HCT116 (cell line): ENCODE data around the gene RNU6-9. TPM values are rescaled to one million over a fixed set of nuclear protein-coding genes. Genes with fewer than 3 reads are reported as not detected.
A peak's percentile ranks its signal among the peaks of the same experiment; 100 is the strongest.

Experiments
- ATAC-seq: fragments of 200-7000 bp; cut with Tn5 transposase; 2 replicates; pipeline ENCODE4 v1.9.1; 2020; ENCODE audit warnings: mild to moderate bottlenecking, moderate library complexity
- BruUV-seq: library from RNA; stranded (reverse); fragments of 400-500 nt; replicated peaks from 2 replicates; lab custom pipeline; 2021; lab: Mats Ljungman, UMichigan
- CTCF ChIA-PET: fragments of 300-600 bp; sonication (Branson Sonifier 250); formaldehyde crosslinking; loops from one replicate; lab custom pipeline; 2021; ENCODE audit warnings: antibody characterized with exemption; lab: Charles Lee
- POLR2A ChIA-PET: fragments of 300-600, 350-600 bp; sonication (Branson Sonifier 250); formaldehyde crosslinking; loops from one replicate; lab custom pipeline; 2021; ENCODE audit warnings: antibody characterized with exemption; lab: Charles Lee
- RAD21 ChIA-PET, 2 experiments: fragments of 300-600 bp; sonication (Branson Sonifier 250); formaldehyde crosslinking; loops; one replicate each; lab custom pipeline; 2023; ENCODE audit warnings: low total read pairs in 2 of 2; ENCODE audit not compliant: uncharacterized antibody in 2 of 2, unreplicated experiment in 2 of 2, low non-redundant PET in 1 of 2; lab: Charles Lee
- DNase-seq: peaks from one replicate; pipeline ENCODE4 v3.0.0-alpha.2; 2010; ENCODE audit warnings: low read depth, low spot score
- H2AFZ ChIP-seq: fragments of 200-600 bp; shearing (Covaris generic), sonication (generic); 2 replicates; pipeline ENCODE4 v1.6.1; 2017; ENCODE audit warnings: low read depth, mixed run types, mixed read lengths, antibody characterized with exemption, low read length; ENCODE audit not compliant: poor library complexity, severe bottlenecking
- H3K27ac ChIP-seq: 2 replicates; pipeline ENCODE4 v1.5.1; 2012; ENCODE audit warnings: low read depth, low read length
- H3K27me3 ChIP-seq: fragments of 200-600 bp; sonication (generic); 2 replicates; pipeline ENCODE4 v1.6.1; 2016; ENCODE audit warnings: mixed run types, low read length, mixed read lengths; ENCODE audit not compliant: insufficient read depth
- H3K36me3 ChIP-seq, 2 experiments: fragments of 200-500 bp in 1 of 2; fragments of 200-600 bp in 1 of 2; sonication (Bioruptor generic) in 1 of 2; sonication (generic) in 1 of 2; 2 replicates each; pipeline versions ENCODE4 v1.5.1 to v1.6.1; 2014 to 2016; ENCODE audit warnings: low read length in 2 of 2, inconsistent platforms in 1 of 2, mixed read lengths in 1 of 2, mixed run types in 1 of 2; ENCODE audit not compliant: insufficient read depth in 2 of 2, control insufficient read depth in 1 of 2
- H3K4me1 ChIP-seq, 2 experiments: fragments of 200-600 bp in 1 of 2; sonication (generic) in 1 of 2; 2 replicates each; pipeline versions ENCODE4 v1.5.1 to v1.6.1; 2012 to 2017; ENCODE audit warnings: low read length in 2 of 2, inconsistent platforms in 1 of 2, mild to moderate bottlenecking in 1 of 2, mixed read lengths in 1 of 2, mixed run types in 1 of 2, moderate library complexity in 1 of 2; ENCODE audit not compliant: insufficient read depth in 2 of 2, control insufficient read depth in 1 of 2
- H3K4me2 ChIP-seq: fragments of 200-600 bp; sonication (generic); 2 replicates; pipeline ENCODE4 v1.6.1; 2017; ENCODE audit warnings: mixed run types, low read length, mixed read lengths
- H3K4me3 ChIP-seq, 2 experiments: fragments of 200-600 bp in 1 of 2; sonication (generic) in 1 of 2; replicated peaks in 1 of 2; 2 replicates each; pipeline ENCODE4 v1.5.1; 2011 to 2016; ENCODE audit warnings: low read length in 2 of 2, control low read depth in 1 of 2, low read depth in 1 of 2, mild to moderate bottlenecking in 1 of 2, mixed read lengths in 1 of 2, mixed run types in 1 of 2
- H3K79me2 ChIP-seq: fragments of 200-600 bp; sonication (generic); 2 replicates; pipeline ENCODE4 v1.6.1; 2017; ENCODE audit warnings: mild to moderate bottlenecking, mixed run types, low read length, moderate library complexity, mixed read lengths; ENCODE audit not compliant: insufficient read depth
- H3K9ac ChIP-seq: fragments of 200-600 bp; sonication (generic); 2 replicates; pipeline ENCODE4 v1.6.1; 2016; ENCODE audit warnings: low read length, mixed read lengths
- H3K9me2 ChIP-seq: fragments of 200-600 bp; sonication (generic), shearing (Covaris generic); 2 replicates; pipeline ENCODE4 v1.6.1; 2017; ENCODE audit warnings: mixed run types, mild to moderate bottlenecking, moderate library complexity; ENCODE audit not compliant: insufficient read depth
- H3K9me3 ChIP-seq, 2 experiments: fragments of 200-500 bp in 1 of 2; fragments of 200-600 bp in 1 of 2; sonication (Bioruptor generic) in 1 of 2; sonication (generic) in 1 of 2; 2 replicates each; pipeline ENCODE4 v1.6.1; 2014 to 2017; ENCODE audit warnings: low read length in 2 of 2, mixed read lengths in 2 of 2, inconsistent platforms in 1 of 2, low read depth in 1 of 2, mild to moderate bottlenecking in 1 of 2, mixed run types in 1 of 2, moderate library complexity in 1 of 2; ENCODE audit not compliant: control insufficient read depth in 1 of 2, insufficient read depth in 1 of 2
- H4K20me1 ChIP-seq: fragments of 200-600 bp; sonication (generic), shearing (Covaris generic); 2 replicates; pipeline ENCODE4 v1.6.1; 2017; ENCODE audit warnings: mixed run types, mild to moderate bottlenecking, moderate library complexity; ENCODE audit not compliant: insufficient read depth
- CBX3 ChIP-seq: IDR thresholded peaks from 2 replicates; pipeline ENCODE4 v1.6.1; 2012; ENCODE audit warnings: low read depth
- CEBPB ChIP-seq: IDR thresholded peaks from 2 replicates; pipeline ENCODE4 v1.6.1; 2012; ENCODE audit warnings: low read depth
- EGR1 ChIP-seq: IDR thresholded peaks from 2 replicates; pipeline ENCODE4 v1.6.1; 2012; ENCODE audit warnings: low read depth
- ELF1 ChIP-seq: IDR thresholded peaks from 2 replicates; pipeline ENCODE4 v1.6.1; 2012; ENCODE audit warnings: low read depth, borderline replicate concordance
- EZH2 ChIP-seq: fragments of 200-600 bp; sonication (generic); IDR thresholded peaks from 2 replicates; pipeline ENCODE4 v1.6.1; 2017; ENCODE audit warnings: antibody characterized with exemption, mixed run types
- EZH2phosphoT487 ChIP-seq: fragments of 200-600 bp; IDR thresholded peaks from 2 replicates; pipeline ENCODE4 v1.6.1; 2018; ENCODE audit warnings: antibody characterized with exemption, borderline replicate concordance
- FOSL1 ChIP-seq: IDR thresholded peaks from 2 replicates; pipeline ENCODE4 v1.6.1; 2012; ENCODE audit warnings: low read depth
- POLR2A ChIP-seq: IDR thresholded peaks from 2 replicates; pipeline ENCODE4 v1.7.0; 2011; ENCODE audit warnings: borderline replicate concordance; ENCODE audit not compliant: insufficient read depth, insufficient read length; ENCODE audit errors: extremely low read depth
- POLR2AphosphoS5 ChIP-seq: IDR thresholded peaks from 2 replicates; pipeline ENCODE4 v1.6.1; 2011; ENCODE audit warnings: mild to moderate bottlenecking, low read depth, low read length, moderate library complexity
- REST ChIP-seq: IDR thresholded peaks from 2 replicates; pipeline ENCODE4 v1.6.1; 2012; ENCODE audit warnings: low read depth
- SIN3A ChIP-seq: IDR thresholded peaks from 2 replicates; pipeline ENCODE4 v1.6.1; 2012; ENCODE audit warnings: low read depth
- SP1 ChIP-seq: IDR thresholded peaks from 2 replicates; pipeline ENCODE4 v1.6.1; 2012; ENCODE audit warnings: low read depth
- SRF ChIP-seq: IDR thresholded peaks from 2 replicates; pipeline ENCODE4 v1.6.1; 2012; ENCODE audit warnings: low read depth
- YY1 ChIP-seq: IDR thresholded peaks from 2 replicates; pipeline ENCODE4 v1.6.1; 2011; ENCODE audit warnings: low read length, low read depth, moderate library complexity, mild to moderate bottlenecking; ENCODE audit not compliant: insufficient replicate concordance; ENCODE audit errors: extremely low read depth
- intact Hi-C: fragments of 100-400 bp; cut with micrococcal nuclease; formaldehyde crosslinking; loops from 2 replicates; pipeline ENCODE4 v1.10.0; 2022
- total RNA-seq: library from RNA; stranded (reverse); gene quantifications from one replicate; pipeline ENCODE4 v1.2.1, GENCODE V29; 2021; ENCODE audit not compliant: unreplicated experiment
- TF ChIP-seq, protein P1 (sequence below): IDR thresholded peaks from 2 replicates; pipeline ENCODE4 v1.6.1; 2012
- TF ChIP-seq, protein P2 (sequence below): IDR thresholded peaks from 2 replicates; pipeline ENCODE4 v1.6.1; 2011; ENCODE audit warnings: mild to moderate bottlenecking, low read length, moderate library complexity; ENCODE audit not compliant: insufficient replicate concordance; ENCODE audit errors: extremely low read depth

Gene RNU6-9
- total RNA-seq, 1 experiment from 2014 or later = not detected

GRCh38 chr19:912181-913079, 19.1 kb downstream of the RNU6-9 start:
- peak overlapping the region; percentile 80 for H3K27ac ChIP-seq
- H3K79me2 ChIP-seq = peaks cover 41% of the 10 kb centered on the region
- DNase-seq (no peak), ATAC-seq (peak; percentile 33)
- ChIA-PET POLR2A (no interaction called here), CTCF (no interaction called here), RAD21 (no interaction called here)
- no peak overlapping the region for H2AFZ ChIP-seq
- intact Hi-C loops = no loop called here
- H3K27me3 ChIP-seq = no peaks in the 10 kb centered on the region
- BruUV-seq = no TSS peak
- H3K9ac ChIP-seq = peak overlapping the region; percentile 88
- H3K9me3 ChIP-seq = no peaks in the 10 kb centered on the region
- peaks cover 31 to 51% of the 10 kb centered on the region in 2 experiments for H3K4me1 ChIP-seq
- no peaks in the 10 kb centered on the region for H3K9me2 ChIP-seq
- H4K20me1 ChIP-seq = peaks cover 4% of the 10 kb centered on the region; the same call in 1 of the 2 replicates
- TF ChIP-seq EZH2phosphoT487 (no peak), SRF (no peak), POLR2A (no peak), EGR1 (no peak), FOSL1 (no peak), ELF1 (no peak), YY1 (no peak), POLR2AphosphoS5 (no peak), REST (no peak), SIN3A (no peak), CBX3 (no peak), CEBPB (no peak), SP1 (no peak), EZH2 (no peak)
- TF ChIP-seq, protein P1, sequence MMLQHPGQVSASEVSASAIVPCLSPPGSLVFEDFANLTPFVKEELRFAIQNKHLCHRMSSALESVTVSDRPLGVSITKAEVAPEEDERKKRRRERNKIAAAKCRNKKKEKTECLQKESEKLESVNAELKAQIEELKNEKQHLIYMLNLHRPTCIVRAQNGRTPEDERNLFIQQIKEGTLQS = no peak
- TF ChIP-seq, protein P2, sequence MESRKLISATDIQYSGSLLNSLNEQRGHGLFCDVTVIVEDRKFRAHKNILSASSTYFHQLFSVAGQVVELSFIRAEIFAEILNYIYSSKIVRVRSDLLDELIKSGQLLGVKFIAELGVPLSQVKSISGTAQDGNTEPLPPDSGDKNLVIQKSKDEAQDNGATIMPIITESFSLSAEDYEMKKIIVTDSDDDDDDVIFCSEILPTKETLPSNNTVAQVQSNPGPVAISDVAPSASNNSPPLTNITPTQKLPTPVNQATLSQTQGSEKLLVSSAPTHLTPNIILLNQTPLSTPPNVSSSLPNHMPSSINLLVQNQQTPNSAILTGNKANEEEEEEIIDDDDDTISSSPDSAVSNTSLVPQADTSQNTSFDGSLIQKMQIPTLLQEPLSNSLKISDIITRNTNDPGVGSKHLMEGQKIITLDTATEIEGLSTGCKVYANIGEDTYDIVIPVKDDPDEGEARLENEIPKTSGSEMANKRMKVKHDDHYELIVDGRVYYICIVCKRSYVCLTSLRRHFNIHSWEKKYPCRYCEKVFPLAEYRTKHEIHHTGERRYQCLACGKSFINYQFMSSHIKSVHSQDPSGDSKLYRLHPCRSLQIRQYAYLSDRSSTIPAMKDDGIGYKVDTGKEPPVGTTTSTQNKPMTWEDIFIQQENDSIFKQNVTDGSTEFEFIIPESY = no peak
- H3K4me3 ChIP-seq = peak overlapping the region; percentile 78 to 81
- H3K4me2 ChIP-seq = peak overlapping the region; percentile 76
- H3K36me3 ChIP-seq = no peaks in the 10 kb centered on the region
